Right lobe of liver (tissue), 4 donors: ENCODE data around the gene RPS19.

ENCODE experiments used
- POLR2A ChIP-seq: fragments of 450-650 bp; IDR thresholded peaks from one replicate; pipeline ENCODE4 v1.6.1; 2017; ENCODE audit warnings: antibody characterized with exemption, mild to moderate bottlenecking
- TF ChIP-seq, protein P1 (sequence below), 4 donors: fragments of 200-600 bp in 3 of 4; fragments of 450-650 bp in 1 of 4; IDR thresholded peaks; one replicate each; pipeline versions ENCODE4 v1.5.1 to v1.8.0; 2016 to 2022; ENCODE audit warnings: antibody characterized with exemption in 4 of 4, mild to moderate bottlenecking in 2 of 4
- donor health status: DM: no; HTN: no; CAD: no.
- donor health status: DM: no; HTN: no; CAD: no.
- donor health status: DM: no; HTN: yes; CAD: no.

DNA sequence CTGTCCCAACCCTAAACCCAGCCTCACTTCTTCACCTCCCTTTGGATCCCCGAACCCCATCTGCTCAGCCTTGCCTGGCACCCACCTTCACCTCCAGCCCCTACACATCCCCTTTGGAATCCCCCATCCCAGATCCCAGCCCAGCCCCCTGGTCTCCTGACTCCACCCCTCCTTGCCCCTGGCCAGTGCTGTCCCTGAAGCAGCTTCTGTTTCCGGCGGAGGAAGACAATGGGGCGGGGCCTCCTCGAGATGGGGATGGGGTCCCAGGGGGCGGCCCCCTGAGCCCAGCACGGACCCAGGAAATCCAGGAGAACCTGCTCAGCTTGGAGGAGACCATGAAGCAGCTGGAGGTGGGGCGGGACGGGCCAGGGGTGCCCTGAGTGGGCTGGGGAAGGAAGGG is 46.2 kb downstream of the RPS19 start:
- TF ChIP-seq, protein P1, sequence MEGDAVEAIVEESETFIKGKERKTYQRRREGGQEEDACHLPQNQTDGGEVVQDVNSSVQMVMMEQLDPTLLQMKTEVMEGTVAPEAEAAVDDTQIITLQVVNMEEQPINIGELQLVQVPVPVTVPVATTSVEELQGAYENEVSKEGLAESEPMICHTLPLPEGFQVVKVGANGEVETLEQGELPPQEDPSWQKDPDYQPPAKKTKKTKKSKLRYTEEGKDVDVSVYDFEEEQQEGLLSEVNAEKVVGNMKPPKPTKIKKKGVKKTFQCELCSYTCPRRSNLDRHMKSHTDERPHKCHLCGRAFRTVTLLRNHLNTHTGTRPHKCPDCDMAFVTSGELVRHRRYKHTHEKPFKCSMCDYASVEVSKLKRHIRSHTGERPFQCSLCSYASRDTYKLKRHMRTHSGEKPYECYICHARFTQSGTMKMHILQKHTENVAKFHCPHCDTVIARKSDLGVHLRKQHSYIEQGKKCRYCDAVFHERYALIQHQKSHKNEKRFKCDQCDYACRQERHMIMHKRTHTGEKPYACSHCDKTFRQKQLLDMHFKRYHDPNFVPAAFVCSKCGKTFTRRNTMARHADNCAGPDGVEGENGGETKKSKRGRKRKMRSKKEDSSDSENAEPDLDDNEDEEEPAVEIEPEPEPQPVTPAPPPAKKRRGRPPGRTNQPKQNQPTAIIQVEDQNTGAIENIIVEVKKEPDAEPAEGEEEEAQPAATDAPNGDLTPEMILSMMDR (IDR thresholded peaks at IDR 0.05): no peak
- TF ChIP-seq POLR2A: no peak
